ENCODE data around the gene LRRFIP2. TPM values are rescaled to one million over a fixed set of nuclear protein-coding genes. Genes with fewer than 3 reads are reported as not detected.

Gene LRRFIP2
- total RNA-seq, 1 experiment from 2014 or later, result 40.2 TPM

DNA sequence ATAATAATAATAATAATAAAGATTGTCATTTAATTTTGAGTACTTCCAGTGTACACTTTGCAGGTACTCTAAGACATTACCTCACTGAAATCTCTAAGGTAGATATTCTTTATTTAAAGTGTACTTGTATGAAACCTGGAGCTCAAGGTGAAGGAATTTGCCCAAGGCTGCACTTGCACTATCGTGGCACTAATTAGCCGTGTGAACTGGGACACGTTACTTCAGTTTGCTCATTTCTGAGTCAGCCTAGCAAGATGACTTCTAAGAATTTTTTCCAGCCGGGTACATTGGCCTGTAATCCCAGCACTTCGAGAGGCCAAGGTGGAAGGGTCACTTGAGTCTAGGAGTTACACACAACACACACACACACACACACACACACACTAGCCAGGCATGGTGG lies 147.5 kb downstream of the LRRFIP2 start:
- TF ChIP-seq EZH2 (IDR thresholded peaks at IDR 0.05; ENCODE audit: borderline replicate concordance, low read depth, low read length, poor library complexity, severe bottlenecking), result no peak
- TF ChIP-seq, protein P1, sequence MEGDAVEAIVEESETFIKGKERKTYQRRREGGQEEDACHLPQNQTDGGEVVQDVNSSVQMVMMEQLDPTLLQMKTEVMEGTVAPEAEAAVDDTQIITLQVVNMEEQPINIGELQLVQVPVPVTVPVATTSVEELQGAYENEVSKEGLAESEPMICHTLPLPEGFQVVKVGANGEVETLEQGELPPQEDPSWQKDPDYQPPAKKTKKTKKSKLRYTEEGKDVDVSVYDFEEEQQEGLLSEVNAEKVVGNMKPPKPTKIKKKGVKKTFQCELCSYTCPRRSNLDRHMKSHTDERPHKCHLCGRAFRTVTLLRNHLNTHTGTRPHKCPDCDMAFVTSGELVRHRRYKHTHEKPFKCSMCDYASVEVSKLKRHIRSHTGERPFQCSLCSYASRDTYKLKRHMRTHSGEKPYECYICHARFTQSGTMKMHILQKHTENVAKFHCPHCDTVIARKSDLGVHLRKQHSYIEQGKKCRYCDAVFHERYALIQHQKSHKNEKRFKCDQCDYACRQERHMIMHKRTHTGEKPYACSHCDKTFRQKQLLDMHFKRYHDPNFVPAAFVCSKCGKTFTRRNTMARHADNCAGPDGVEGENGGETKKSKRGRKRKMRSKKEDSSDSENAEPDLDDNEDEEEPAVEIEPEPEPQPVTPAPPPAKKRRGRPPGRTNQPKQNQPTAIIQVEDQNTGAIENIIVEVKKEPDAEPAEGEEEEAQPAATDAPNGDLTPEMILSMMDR (conservative IDR thresholded peaks at IDR 0.05; ENCODE audit: low read depth, low read length), result no peak
- ChIA-PET POLR2A (ENCODE audit: low non-redundant PET) (no interaction called here), CTCF (no interaction called here)
- Histone ChIP-seq H3K36me3 (ENCODE audit: insufficient read depth, low read length, poor library complexity, severe bottlenecking) (peaks cover 69% of the 10 kb centered on the region), H3K4me1 (ENCODE audit: insufficient read depth, low read length, poor library complexity, severe bottlenecking) (no peaks in the 10 kb centered on the region), H3K27me3 (replicated peaks; ENCODE audit: insufficient read depth, low read depth, low read length, poor library complexity) (no peaks in the 10 kb centered on the region), H3K27ac (ENCODE audit: low read depth, low read length, poor library complexity, severe bottlenecking) (no peak overlapping the region), H3K9me3 (ENCODE audit: low read depth, low read length, poor library complexity, severe bottlenecking) (no peaks in the 10 kb centered on the region), H3K4me3 (ENCODE audit: low read depth, low read length, poor library complexity, severe bottlenecking) (no peak overlapping the region)
- no TSS peak for BruUV-seq (replicated peaks)
- intact Hi-C loops (cut with micrococcal nuclease; ENCODE audit: unreplicated experiment), result no loop called here
- DNase-seq (ENCODE audit: low spot score), result no peak

GRCh38 chr3:37025561-37026335 lies 148.6 kb downstream of the LRRFIP2 start:
- Histone ChIP-seq H3K9me3 (ENCODE audit: low read depth, low read length, poor library complexity, severe bottlenecking) (no peaks in the 10 kb centered on the region), H3K4me1 (ENCODE audit: insufficient read depth, low read length, poor library complexity, severe bottlenecking) (no peaks in the 10 kb centered on the region), H3K27ac (ENCODE audit: low read depth, low read length, poor library complexity, severe bottlenecking) (no peak overlapping the region), H3K36me3 (ENCODE audit: insufficient read depth, low read length, poor library complexity, severe bottlenecking) (peaks cover 76% of the 10 kb centered on the region), H3K27me3 (replicated peaks; ENCODE audit: insufficient read depth, low read depth, low read length, poor library complexity) (no peaks in the 10 kb centered on the region), H3K4me3 (ENCODE audit: low read depth, low read length, poor library complexity, severe bottlenecking) (no peak overlapping the region)
- intact Hi-C loops (cut with micrococcal nuclease; ENCODE audit: unreplicated experiment), result loop anchor here (2.0 kb wide), 1 partner anchor 187 kb away; no protein-coding TSS in a partner anchor
- POLR2A ChIA-PET (ENCODE audit: low non-redundant PET), result no interaction called here
- DNase-seq (ENCODE audit: low spot score), result no peak
- CTCF ChIA-PET, result no interaction called here
- no TSS peak for BruUV-seq (replicated peaks)
- TF ChIP-seq EZH2 (IDR thresholded peaks at IDR 0.05; ENCODE audit: borderline replicate concordance, low read depth, low read length, poor library complexity, severe bottlenecking), result no peak
- TF ChIP-seq, protein P1 (conservative IDR thresholded peaks at IDR 0.05; ENCODE audit: low read depth, low read length), result no peak

DNA sequence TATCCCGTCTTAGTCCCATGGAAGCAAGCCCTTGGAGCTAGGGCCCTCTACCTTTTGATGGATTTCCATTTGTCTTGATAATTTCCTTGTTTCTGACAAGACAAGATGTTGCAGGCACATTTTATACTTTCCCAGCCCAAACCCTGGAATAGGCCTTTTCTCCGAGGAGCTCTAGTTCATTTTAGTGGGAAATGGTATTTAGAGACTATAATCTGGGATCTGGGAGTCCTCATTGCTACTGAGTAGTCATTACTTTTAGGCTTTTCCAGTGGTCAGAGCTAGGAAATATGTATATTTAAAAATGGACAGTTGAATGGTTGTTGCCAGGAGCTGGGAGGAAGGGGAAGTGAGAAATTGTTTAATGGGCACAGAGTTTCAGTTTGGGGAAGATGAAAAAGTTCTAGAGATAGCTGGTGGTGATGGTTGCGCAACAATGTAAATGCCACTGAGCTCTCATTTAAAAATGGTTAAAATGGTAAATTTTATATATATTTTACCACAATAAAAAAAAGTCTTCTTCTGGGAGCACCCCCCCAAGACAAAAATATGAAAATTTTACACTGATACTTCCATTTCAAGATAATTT lies 149.5 kb downstream of the LRRFIP2 start:
- H3K36me3 ChIP-seq (ENCODE audit: insufficient read depth, low read length, poor library complexity, severe bottlenecking), result peaks cover 80% of the 10 kb centered on the region
- POLR2A ChIA-PET (ENCODE audit: low non-redundant PET), result no interaction called here
- no peaks in the 10 kb centered on the region for H3K27me3 ChIP-seq (replicated peaks; ENCODE audit: insufficient read depth, low read depth, low read length, poor library complexity)
- no peaks in the 10 kb centered on the region for H3K4me1 ChIP-seq (ENCODE audit: insufficient read depth, low read length, poor library complexity, severe bottlenecking)
- CTCF ChIA-PET, result no interaction called here
- no peak overlapping the region for H3K4me3 ChIP-seq (ENCODE audit: low read depth, low read length, poor library complexity, severe bottlenecking)
- no peak overlapping the region for H3K27ac ChIP-seq (ENCODE audit: low read depth, low read length, poor library complexity, severe bottlenecking)
- H3K9me3 ChIP-seq (ENCODE audit: low read depth, low read length, poor library complexity, severe bottlenecking), result no peaks in the 10 kb centered on the region
- no peak for DNase-seq (ENCODE audit: low spot score)
- intact Hi-C loops (cut with micrococcal nuclease; ENCODE audit: unreplicated experiment), result loop anchor here (2.0 kb wide), 1 partner anchor 188 kb away; no protein-coding TSS in a partner anchor
- TF ChIP-seq, protein P1 (conservative IDR thresholded peaks at IDR 0.05; ENCODE audit: low read depth, low read length), result no peak
- TF ChIP-seq EZH2 (IDR thresholded peaks at IDR 0.05; ENCODE audit: borderline replicate concordance, low read depth, low read length, poor library complexity, severe bottlenecking), result no peak
- BruUV-seq (replicated peaks), result no TSS peak
